Loucy (cell line): ENCODE measurements around the gene NEK6.

ENCODE experiments used
- H2AFZ ChIP-seq: fragments of 200-600 bp; sonication (generic); 2 replicates; pipeline ENCODE4 v1.6.0; 2016; ENCODE audit warnings: antibody characterized with exemption, mild to moderate bottlenecking, low read length, moderate library complexity
- H3F3A ChIP-seq: fragments of 200-600 bp; 2 replicates; pipeline ENCODE4 v1.6.0; 2016; ENCODE audit warnings: antibody characterized with exemption, low read depth, mild to moderate bottlenecking
- H3K27me3 ChIP-seq: fragments of 200-600 bp; sonication (generic); 2 replicates; pipeline ENCODE4 v1.6.1; 2014; ENCODE audit warnings: low read length, mild to moderate bottlenecking; ENCODE audit not compliant: insufficient read depth, poor library complexity, severe bottlenecking
- H3K36me3 ChIP-seq: fragments of 200-600 bp; sonication (generic); 2 replicates; pipeline ENCODE4 v1.6.1; 2016; ENCODE audit warnings: low read length; ENCODE audit not compliant: insufficient read depth
- H3K4me1 ChIP-seq: fragments of 200-600 bp; sonication (generic); 2 replicates; pipeline ENCODE4 v1.5.1; 2014; ENCODE audit warnings: low read length, mild to moderate bottlenecking; ENCODE audit not compliant: insufficient read depth, poor library complexity, severe bottlenecking
- H3K4me2 ChIP-seq: fragments of 200-600 bp; sonication (generic); 2 replicates; pipeline ENCODE4 v1.6.0; 2014; ENCODE audit warnings: antibody characterized with exemption, low read length, low read depth, mild to moderate bottlenecking; ENCODE audit not compliant: poor library complexity, severe bottlenecking
- H3K4me3 ChIP-seq: fragments of 200-600 bp; sonication (generic); 2 replicates; pipeline ENCODE4 v1.5.1; 2014; ENCODE audit warnings: low read length, mild to moderate bottlenecking, mixed read lengths; ENCODE audit not compliant: poor library complexity, severe bottlenecking
- H3K79me2 ChIP-seq: fragments of 200-600 bp; sonication (generic); 2 replicates; pipeline ENCODE4 v1.6.1; 2014; ENCODE audit warnings: low read length; ENCODE audit not compliant: insufficient read depth
- H3K9ac ChIP-seq: fragments of 200-600 bp; sonication (generic); 2 replicates; pipeline ENCODE4 v1.6.0; 2014; ENCODE audit warnings: mild to moderate bottlenecking, low read depth, low read length, moderate library complexity; ENCODE audit not compliant: poor library complexity, severe bottlenecking
- H3K9me2 ChIP-seq: fragments of 200-600 bp; sonication (generic); replicated peaks from 2 replicates; pipeline ENCODE4 v1.6.1; 2016; ENCODE audit warnings: low read depth, low read length, mixed read lengths
- H3K9me3 ChIP-seq: fragments of 200-600 bp; sonication (generic); 2 replicates; pipeline ENCODE4 v1.6.1; 2014; ENCODE audit warnings: mild to moderate bottlenecking, antibody characterized with exemption, low read length, low read depth; ENCODE audit not compliant: insufficient read depth
- H4K20me1 ChIP-seq: fragments of 200-600 bp; sonication (generic); 2 replicates; pipeline ENCODE4 v1.6.0; 2014; ENCODE audit warnings: antibody characterized with exemption, low read length, mild to moderate bottlenecking; ENCODE audit not compliant: insufficient read depth, poor library complexity, severe bottlenecking
- EZH2phosphoT487 ChIP-seq: fragments of 200-600 bp; IDR thresholded peaks from 2 replicates; pipeline ENCODE4 v1.6.1; 2018; ENCODE audit warnings: antibody characterized with exemption, mild to moderate bottlenecking, moderate library complexity, borderline replicate concordance
- TF ChIP-seq, protein P1 (sequence below): fragments of 200-600 bp; sonication (generic); conservative IDR thresholded peaks from 2 replicates; pipeline ENCODE4 v1.5.1; 2014; ENCODE audit warnings: mild to moderate bottlenecking, antibody characterized with exemption, low read length

Gene NEK6

GRCh38 chr9:124348831-124349230, 91.1 kb downstream of the NEK6 start:
- Histone ChIP-seq H3K79me2 (peaks cover under 1% of the 10 kb centered on the region; the same call in 1 of the 2 replicates), H2AFZ (no peak overlapping the region), H3K4me2 (no peak overlapping the region), H3F3A (no peaks in the 10 kb centered on the region), H3K9me3 (no peaks in the 10 kb centered on the region), H3K9me2 (no peaks in the 10 kb centered on the region), H3K9ac (no peak overlapping the region), H4K20me1 (no peaks in the 10 kb centered on the region), H3K27me3 (no peaks in the 10 kb centered on the region), H3K36me3 (peaks cover 56% of the 10 kb centered on the region; the same call in 1 of the 2 replicates), H3K4me1 (no peaks in the 10 kb centered on the region), H3K4me3 (no peak overlapping the region)
- TF ChIP-seq EZH2phosphoT487, result no peak
- TF ChIP-seq, protein P1, sequence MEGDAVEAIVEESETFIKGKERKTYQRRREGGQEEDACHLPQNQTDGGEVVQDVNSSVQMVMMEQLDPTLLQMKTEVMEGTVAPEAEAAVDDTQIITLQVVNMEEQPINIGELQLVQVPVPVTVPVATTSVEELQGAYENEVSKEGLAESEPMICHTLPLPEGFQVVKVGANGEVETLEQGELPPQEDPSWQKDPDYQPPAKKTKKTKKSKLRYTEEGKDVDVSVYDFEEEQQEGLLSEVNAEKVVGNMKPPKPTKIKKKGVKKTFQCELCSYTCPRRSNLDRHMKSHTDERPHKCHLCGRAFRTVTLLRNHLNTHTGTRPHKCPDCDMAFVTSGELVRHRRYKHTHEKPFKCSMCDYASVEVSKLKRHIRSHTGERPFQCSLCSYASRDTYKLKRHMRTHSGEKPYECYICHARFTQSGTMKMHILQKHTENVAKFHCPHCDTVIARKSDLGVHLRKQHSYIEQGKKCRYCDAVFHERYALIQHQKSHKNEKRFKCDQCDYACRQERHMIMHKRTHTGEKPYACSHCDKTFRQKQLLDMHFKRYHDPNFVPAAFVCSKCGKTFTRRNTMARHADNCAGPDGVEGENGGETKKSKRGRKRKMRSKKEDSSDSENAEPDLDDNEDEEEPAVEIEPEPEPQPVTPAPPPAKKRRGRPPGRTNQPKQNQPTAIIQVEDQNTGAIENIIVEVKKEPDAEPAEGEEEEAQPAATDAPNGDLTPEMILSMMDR, result no peak

GRCh38 chr9:124349267-124349666, 91.5 kb downstream of the NEK6 start:
- Histone ChIP-seq H3K4me1 (no peaks in the 10 kb centered on the region), H4K20me1 (no peaks in the 10 kb centered on the region), H3K4me2 (no peak overlapping the region), H2AFZ (no peak overlapping the region), H3K9me3 (no peaks in the 10 kb centered on the region), H3K27me3 (no peaks in the 10 kb centered on the region), H3K4me3 (no peak overlapping the region), H3K36me3 (peaks cover 58% of the 10 kb centered on the region; the same call in 1 of the 2 replicates), H3K79me2 (peaks cover 5% of the 10 kb centered on the region; the same call in 1 of the 2 replicates), H3K9me2 (no peaks in the 10 kb centered on the region), H3K9ac (no peak overlapping the region), H3F3A (no peaks in the 10 kb centered on the region)
- TF ChIP-seq, protein P1, result no peak
- TF ChIP-seq EZH2phosphoT487, result no peak

- Histone ChIP-seq H3K4me3 (no peak overlapping the region), H3F3A (no peaks in the 10 kb centered on the region), H3K9me2 (no peaks in the 10 kb centered on the region), H3K4me1 (no peaks in the 10 kb centered on the region), H2AFZ (no peak overlapping the region), H3K79me2 (peaks cover 11% of the 10 kb centered on the region; the same call in 1 of the 2 replicates), H3K4me2 (no peak overlapping the region), H3K9me3 (no peaks in the 10 kb centered on the region), H4K20me1 (no peaks in the 10 kb centered on the region), H3K9ac (no peak overlapping the region), H3K36me3 (peaks cover 58% of the 10 kb centered on the region; the same call in 1 of the 2 replicates), H3K27me3 (no peaks in the 10 kb centered on the region)
- no peak for TF ChIP-seq EZH2phosphoT487
- TF ChIP-seq, protein P1, result no peak
Observed at GRCh38 chr9:124349675-124350493, 92.1 kb downstream of the NEK6 start.
